ENCODE results near the gene MAOB.

Gene MAOB

DNA sequence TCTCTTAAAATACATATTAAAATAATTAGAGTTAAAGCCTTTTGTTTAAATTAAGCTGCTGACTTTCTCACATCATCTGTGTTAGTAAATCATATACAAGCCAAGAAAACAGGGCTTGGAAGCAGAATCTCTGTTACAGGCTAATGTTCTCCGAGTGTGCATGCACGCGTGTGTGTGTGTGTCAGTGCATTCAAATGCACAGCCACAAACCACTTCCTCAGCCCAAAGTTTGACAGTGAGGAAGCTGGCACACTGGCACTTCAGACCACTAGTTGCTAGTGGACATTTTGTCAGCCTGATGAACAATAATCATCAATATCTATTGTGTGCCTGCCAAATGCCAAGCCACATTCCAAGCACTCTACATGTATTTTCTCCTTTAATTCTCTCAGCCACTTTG, 5.6 kb downstream of the MAOB start:
- no peak overlapping the region for H3K4me3 ChIP-seq (ENCODE audit: low read depth, low read length)
- H3K9ac ChIP-seq: no peak overlapping the region
- no peak overlapping the region for H3K27ac ChIP-seq
- no peaks in the 10 kb centered on the region for H3K79me2 ChIP-seq
- no peaks in the 10 kb centered on the region for H3K36me3 ChIP-seq (ENCODE audit: control insufficient read depth, insufficient read depth, low read length)
- H2AFZ ChIP-seq: no peak overlapping the region
- H3K4me1 ChIP-seq: no peaks in the 10 kb centered on the region
- no peaks in the 10 kb centered on the region for H3K27me3 ChIP-seq (ENCODE audit: control insufficient read depth, insufficient read depth, low read length)
- H3K4me2 ChIP-seq (ENCODE audit: low read length): no peak overlapping the region
- no peaks in the 10 kb centered on the region for H3K9me3 ChIP-seq (ENCODE audit: control insufficient read depth, low read length)
- TF ChIP-seq, protein P1, sequence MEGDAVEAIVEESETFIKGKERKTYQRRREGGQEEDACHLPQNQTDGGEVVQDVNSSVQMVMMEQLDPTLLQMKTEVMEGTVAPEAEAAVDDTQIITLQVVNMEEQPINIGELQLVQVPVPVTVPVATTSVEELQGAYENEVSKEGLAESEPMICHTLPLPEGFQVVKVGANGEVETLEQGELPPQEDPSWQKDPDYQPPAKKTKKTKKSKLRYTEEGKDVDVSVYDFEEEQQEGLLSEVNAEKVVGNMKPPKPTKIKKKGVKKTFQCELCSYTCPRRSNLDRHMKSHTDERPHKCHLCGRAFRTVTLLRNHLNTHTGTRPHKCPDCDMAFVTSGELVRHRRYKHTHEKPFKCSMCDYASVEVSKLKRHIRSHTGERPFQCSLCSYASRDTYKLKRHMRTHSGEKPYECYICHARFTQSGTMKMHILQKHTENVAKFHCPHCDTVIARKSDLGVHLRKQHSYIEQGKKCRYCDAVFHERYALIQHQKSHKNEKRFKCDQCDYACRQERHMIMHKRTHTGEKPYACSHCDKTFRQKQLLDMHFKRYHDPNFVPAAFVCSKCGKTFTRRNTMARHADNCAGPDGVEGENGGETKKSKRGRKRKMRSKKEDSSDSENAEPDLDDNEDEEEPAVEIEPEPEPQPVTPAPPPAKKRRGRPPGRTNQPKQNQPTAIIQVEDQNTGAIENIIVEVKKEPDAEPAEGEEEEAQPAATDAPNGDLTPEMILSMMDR (IDR thresholded peaks at IDR 0.05): no peak

DNA sequence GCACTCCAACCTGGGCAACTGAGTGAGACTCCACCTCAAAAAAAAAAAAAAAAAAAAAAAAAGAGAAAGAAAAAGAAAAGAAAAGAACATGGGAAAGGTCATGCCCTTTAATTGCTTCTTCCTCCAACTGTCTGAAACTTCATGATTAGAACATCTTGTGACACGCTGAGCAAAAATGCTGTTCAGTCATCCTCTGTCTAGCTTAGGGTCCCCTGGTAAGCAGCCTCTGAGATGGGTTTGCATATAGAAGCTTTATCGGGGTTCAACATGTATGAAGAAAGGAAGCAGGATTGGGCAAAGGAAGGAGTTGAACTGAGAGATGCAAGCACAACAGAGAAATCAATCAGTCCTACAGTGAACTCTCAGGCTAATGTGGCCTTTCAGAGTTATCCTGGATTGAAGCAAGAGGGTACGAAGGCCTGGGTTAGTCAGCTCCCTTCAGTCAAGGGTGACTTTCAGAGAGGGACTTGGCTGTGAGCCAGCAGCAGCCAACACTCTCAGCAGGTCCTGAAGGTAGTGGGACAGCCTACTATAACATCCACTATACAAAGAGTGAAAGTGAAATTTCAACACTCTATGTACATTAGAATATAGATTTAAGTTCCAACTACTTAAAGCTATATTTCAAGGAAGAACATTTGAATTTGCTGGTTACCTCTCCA, 11.4 kb downstream of the MAOB start:
- no peaks in the 10 kb centered on the region for H3K36me3 ChIP-seq (ENCODE audit: control insufficient read depth, insufficient read depth, low read length)
- H3K79me2 ChIP-seq: no peaks in the 10 kb centered on the region
- no peaks in the 10 kb centered on the region for H3K4me1 ChIP-seq
- H3K27me3 ChIP-seq (ENCODE audit: control insufficient read depth, insufficient read depth, low read length): no peaks in the 10 kb centered on the region
- H3K27ac ChIP-seq: no peak overlapping the region
- H3K4me2 ChIP-seq (ENCODE audit: low read length): no peak overlapping the region
- H2AFZ ChIP-seq: no peak overlapping the region
- no peak overlapping the region for H3K4me3 ChIP-seq (ENCODE audit: low read depth, low read length)
- H3K9me3 ChIP-seq (ENCODE audit: control insufficient read depth, low read length): no peaks in the 10 kb centered on the region
- TF ChIP-seq, protein P1 (IDR thresholded peaks at IDR 0.05): no peak
- H3K9ac ChIP-seq: no peak overlapping the region

DNA sequence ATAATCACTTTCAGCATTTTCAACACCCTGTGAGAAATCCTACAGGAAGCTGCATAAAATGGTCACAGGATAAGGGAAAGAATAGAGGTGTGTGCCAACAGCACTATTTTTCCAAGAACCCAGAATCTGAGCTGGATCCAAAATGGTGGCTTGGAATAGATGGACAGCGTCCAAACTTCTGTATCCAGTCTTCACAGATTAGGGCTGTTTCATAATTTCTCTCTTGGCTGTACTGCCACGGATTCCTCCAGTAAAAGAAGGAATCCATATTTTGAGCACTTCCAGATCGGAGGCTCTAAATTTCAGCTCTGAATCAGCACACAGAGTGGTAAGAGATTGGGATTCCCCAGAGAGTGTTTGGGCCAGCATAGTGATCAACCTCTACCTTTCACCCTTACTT, 12.2 kb downstream of the MAOB start:
- Histone ChIP-seq H3K9ac (no peak overlapping the region), H3K4me3 (ENCODE audit: low read depth, low read length) (no peak overlapping the region), H3K9me3 (ENCODE audit: control insufficient read depth, low read length) (no peaks in the 10 kb centered on the region), H3K27ac (no peak overlapping the region), H3K27me3 (ENCODE audit: control insufficient read depth, insufficient read depth, low read length) (no peaks in the 10 kb centered on the region), H2AFZ (no peak overlapping the region), H3K4me1 (no peaks in the 10 kb centered on the region), H3K4me2 (ENCODE audit: low read length) (no peak overlapping the region), H3K79me2 (no peaks in the 10 kb centered on the region), H3K36me3 (ENCODE audit: control insufficient read depth, insufficient read depth, low read length) (no peaks in the 10 kb centered on the region)
- TF ChIP-seq, protein P1 (IDR thresholded peaks at IDR 0.05): no peak

DNA sequence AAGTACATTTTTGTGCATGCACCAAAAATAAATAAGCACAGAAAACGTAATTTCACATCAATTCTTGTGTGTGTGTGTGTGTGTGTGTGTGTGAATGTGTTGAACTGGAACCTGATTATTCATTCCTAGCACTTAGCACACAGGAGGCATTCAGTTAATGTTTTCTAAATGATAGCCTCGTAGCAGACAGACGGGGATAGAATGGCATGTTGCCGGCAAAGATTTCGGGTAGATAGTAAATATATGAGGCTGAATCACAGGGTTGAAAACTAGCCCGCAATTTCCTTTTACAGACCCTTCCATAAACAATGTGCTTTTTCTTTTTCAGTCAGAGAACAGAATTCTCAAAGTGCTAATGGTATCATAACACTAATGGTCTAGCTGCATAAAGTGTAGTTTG, 13.5 kb downstream of the MAOB start:
- TF ChIP-seq, protein P1 (IDR thresholded peaks at IDR 0.05): no peak

DNA sequence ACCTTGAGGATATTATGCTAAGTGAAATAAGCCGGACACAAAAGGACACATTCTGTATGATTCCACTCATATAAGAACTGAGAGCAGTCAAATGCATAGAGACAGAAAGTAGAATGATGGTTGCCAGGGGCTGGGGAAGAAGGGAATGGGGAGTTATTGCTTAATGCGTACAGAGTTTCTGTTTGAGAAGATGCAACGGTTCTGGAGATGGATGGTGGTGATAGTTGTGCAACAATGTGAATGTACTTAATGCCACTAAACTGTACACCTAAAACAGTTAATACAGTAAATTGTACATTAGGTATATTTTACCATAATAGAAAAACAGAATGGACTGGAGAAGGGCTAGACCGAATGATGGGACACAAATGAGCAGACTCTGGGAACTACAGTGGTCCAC, 15.8 kb downstream of the MAOB start:
- Histone ChIP-seq H3K9ac (no peak overlapping the region), H3K79me2 (no peaks in the 10 kb centered on the region), H3K4me1 (no peaks in the 10 kb centered on the region), H3K27ac (no peak overlapping the region), H3K36me3 (ENCODE audit: control insufficient read depth, insufficient read depth, low read length) (no peaks in the 10 kb centered on the region), H3K9me3 (ENCODE audit: control insufficient read depth, low read length) (no peaks in the 10 kb centered on the region), H3K4me2 (ENCODE audit: low read length) (no peak overlapping the region), H2AFZ (no peak overlapping the region), H3K4me3 (ENCODE audit: low read depth, low read length) (no peak overlapping the region), H3K27me3 (ENCODE audit: control insufficient read depth, insufficient read depth, low read length) (no peaks in the 10 kb centered on the region)
- TF ChIP-seq, protein P1 (IDR thresholded peaks at IDR 0.05): no peak

More for the DNA sequence above, 13.5 kb downstream of the MAOB start:
- H3K9me3 ChIP-seq (ENCODE audit: control insufficient read depth, low read length): no peaks in the 10 kb centered on the region
- no peak overlapping the region for H2AFZ ChIP-seq
- no peak overlapping the region for H3K9ac ChIP-seq
- H3K4me3 ChIP-seq (ENCODE audit: low read depth, low read length): no peak overlapping the region
- H3K27ac ChIP-seq: no peak overlapping the region
- no peaks in the 10 kb centered on the region for H3K79me2 ChIP-seq
- no peak overlapping the region for H3K4me2 ChIP-seq (ENCODE audit: low read length)
- H3K27me3 ChIP-seq (ENCODE audit: control insufficient read depth, insufficient read depth, low read length): no peaks in the 10 kb centered on the region
- no peaks in the 10 kb centered on the region for H3K4me1 ChIP-seq
- no peaks in the 10 kb centered on the region for H3K36me3 ChIP-seq (ENCODE audit: control insufficient read depth, insufficient read depth, low read length)
